HepG2 (cell line): ENCODE results near the gene POU2F1.

ENCODE experiments used
- CTCF ChIP-seq: sonication (generic); formaldehyde crosslinking; IDR thresholded peaks from 2 replicates; pipeline ENCODE4 v1.5.0; 2020; ENCODE audit warnings: mild to moderate bottlenecking, missing genetic modification reagents, moderate library complexity
- FOSL1 ChIP-seq: sonication (generic); formaldehyde crosslinking; IDR thresholded peaks from 2 replicates; pipeline ENCODE4 v1.9.0; 2021; ENCODE audit warnings: missing genetic modification reagents, borderline replicate concordance
- HNRNPK ChIP-seq: fragments of 200-400 bp; formaldehyde crosslinking; IDR thresholded peaks from 2 replicates; pipeline ENCODE4 v1.6.1; 2018; ENCODE audit warnings: low read length, low read depth, moderate library complexity, mild to moderate bottlenecking; ENCODE audit not compliant: poor library complexity, severe bottlenecking
- RAD51 ChIP-seq: fragments of 450-650 bp; IDR thresholded peaks from 2 replicates; pipeline ENCODE4 v1.6.1; 2016; ENCODE audit warnings: borderline replicate concordance
- ZNF10 ChIP-seq: sonication (generic); formaldehyde crosslinking; IDR thresholded peaks from 2 replicates; pipeline ENCODE4 v1.4.0; 2020; ENCODE audit warnings: mild to moderate bottlenecking, low read depth, missing genetic modification reagents, borderline replicate concordance
- ZNF282 ChIP-seq: fragments of 450-650 bp; IDR thresholded peaks from 2 replicates; pipeline ENCODE4 v1.6.1; 2018; ENCODE audit not compliant: partially characterized antibody
- ZNF776 ChIP-seq: sonication (generic); formaldehyde crosslinking; IDR thresholded peaks from 2 replicates; pipeline ENCODE4 v1.4.0; 2020; ENCODE audit warnings: mild to moderate bottlenecking, missing genetic modification reagents

- TF ChIP-seq ZNF776 (CRISPR knock-in tag) (no peak), ZNF282 (no peak), FOSL1 (CRISPR knock-in tag) (no peak), ZNF10 (CRISPR knock-in tag) (no peak), HNRNPK (no peak), RAD51 (no peak), CTCF (no peak)
Observed at GRCh38 chr1:167371030-167371429, 150.3 kb downstream of the POU2F1 start.
